Fibroblast of lung (primary cell): ENCODE data around the gene ITGB8. TPM values are rescaled to one million over a fixed set of nuclear protein-coding genes. Genes with fewer than 3 reads are reported as not detected.

ENCODE experiments used
- DNase-seq, 2 donors: peaks; one replicate each; pipeline versions ENCODE4 v3.0.0 to v3.0.0-alpha.2; 2010; ENCODE audit warnings: low read depth in 2 of 2
- H2AFZ ChIP-seq: 2 replicates; pipeline ENCODE4 v1.5.1; 2012; ENCODE audit warnings: low read length, control low read depth, inconsistent platforms
- H3K27ac ChIP-seq: 2 replicates; pipeline ENCODE4 v1.5.1; 2011; ENCODE audit warnings: low read length, control low read depth; ENCODE audit not compliant: insufficient read depth
- H3K27me3 ChIP-seq: 2 replicates; pipeline ENCODE4 v1.5.1; 2011; ENCODE audit warnings: mild to moderate bottlenecking, low read length; ENCODE audit not compliant: control insufficient read depth, insufficient read depth
- H3K36me3 ChIP-seq: 2 replicates; pipeline ENCODE4 v1.5.1; 2011; ENCODE audit warnings: low read length; ENCODE audit not compliant: control insufficient read depth, insufficient read depth
- H3K4me1 ChIP-seq: 2 replicates; pipeline ENCODE4 v1.5.1; 2011; ENCODE audit warnings: low read length; ENCODE audit not compliant: control insufficient read depth, insufficient read depth; ENCODE audit errors: extremely low read depth
- H3K4me2 ChIP-seq: 2 replicates; pipeline ENCODE4 v1.5.1; 2011; ENCODE audit warnings: low read length, control low read depth; ENCODE audit not compliant: insufficient read depth; ENCODE audit errors: extremely low read depth
- H3K4me3 ChIP-seq, 4 experiments: fragments of 200-600 bp in 1 of 4; sonication (generic) in 1 of 4; replicated peaks in 1 of 4; 2 replicates each; pipeline ENCODE4 v1.5.1; 2011 to 2016; ENCODE audit warnings: low read length in 4 of 4, low read depth in 3 of 4, mild to moderate bottlenecking in 3 of 4, control low read depth in 2 of 4, inconsistent platforms in 1 of 4, mixed read lengths in 1 of 4; ENCODE audit not compliant: insufficient read depth in 1 of 4; ENCODE audit errors: control extremely low read depth in 1 of 4
- H3K79me2 ChIP-seq: 2 replicates; pipeline ENCODE4 v1.5.1; 2012; ENCODE audit warnings: mild to moderate bottlenecking, low read length, inconsistent platforms; ENCODE audit not compliant: control insufficient read depth, insufficient read depth
- H3K9ac ChIP-seq: 2 replicates; pipeline ENCODE4 v1.5.1; 2011; ENCODE audit warnings: mild to moderate bottlenecking, low read length, control low read depth; ENCODE audit not compliant: insufficient read depth
- H3K9me3 ChIP-seq: 2 replicates; pipeline ENCODE4 v1.5.1; 2012; ENCODE audit warnings: low read depth, low read length; ENCODE audit not compliant: control insufficient read depth, insufficient read depth
- H4K20me1 ChIP-seq: 2 replicates; pipeline ENCODE4 v1.5.1; 2011; ENCODE audit warnings: low read length; ENCODE audit not compliant: control insufficient read depth, insufficient read depth; ENCODE audit errors: extremely low read depth
- CTCF ChIP-seq, 2 donors: IDR thresholded peaks in 1 of 2; conservative IDR thresholded peaks in 1 of 2; 1 replicate in 1 of 2; 2 replicates in 1 of 2; pipeline ENCODE4 v1.5.1; 2011 to 2012; ENCODE audit warnings: low read length in 2 of 2, control low read depth in 1 of 2, inconsistent platforms in 1 of 2, low read depth in 1 of 2, mild to moderate bottlenecking in 1 of 2
- EZH2 ChIP-seq: IDR thresholded peaks from 2 replicates; pipeline ENCODE4 v1.5.1; 2012; ENCODE audit warnings: low read length, control low read depth, mild to moderate bottlenecking; ENCODE audit errors: missing control alignments
- polyA plus RNA-seq, 2 donors: library from polyadenylated mRNA; depleted of rRNA in 1 of 2; stranded (reverse) in 1 of 2; unstranded in 1 of 2; fragments of >200 nt; gene quantifications; 2 replicates each; pipeline ENCODE4 v1.2.1, GENCODE V29; 2011 to 2012; ENCODE audit warnings: missing spikeins in 1 of 2
- total RNA-seq: library from RNA; depleted of rRNA; stranded (reverse); fragments of >200 nt; gene quantifications from 2 replicates; pipeline ENCODE4 v1.2.1, GENCODE V29; 2014

The ITGB8 gene
- total and polyA plus RNA-seq, 2 donors (not counting 1 experiment from before 2014, with no cell fraction given) = 3.8 to 100 TPM

GRCh38 chr7:20417260-20417659 is 86.6 kb downstream of the ITGB8 start:
- Histone ChIP-seq H2AFZ (no peak overlapping the region), H3K4me1 (no peaks in the 10 kb centered on the region), H3K27me3 (no peaks in the 10 kb centered on the region), H3K36me3 (no peaks in the 10 kb centered on the region), H3K9ac (no peak overlapping the region), H3K27ac (no peak overlapping the region), H3K4me2 (no peak overlapping the region), H3K4me3 (no peak overlapping the region), H4K20me1 (no peaks in the 10 kb centered on the region), H3K79me2 (no peaks in the 10 kb centered on the region), H3K9me3 (no peaks in the 10 kb centered on the region)
- no peak for DNase-seq
- TF ChIP-seq EZH2 (no peak), CTCF (conservative IDR thresholded peaks at IDR 0.05 in 1 of 2, IDR thresholded peaks at IDR 0.05 in 1 of 2; ENCODE audit: low read depth in 1 of 2, low read length in 2 of 2) (no peak)

GRCh38 chr7:20417675-20418382 is 87.1 kb downstream of the ITGB8 start:
- Histone ChIP-seq H4K20me1 (no peaks in the 10 kb centered on the region), H3K36me3 (no peaks in the 10 kb centered on the region), H3K9ac (no peak overlapping the region), H3K4me3 (no peak overlapping the region), H2AFZ (no peak overlapping the region), H3K4me2 (no peak overlapping the region), H3K9me3 (no peaks in the 10 kb centered on the region), H3K27ac (no peak overlapping the region), H3K79me2 (no peaks in the 10 kb centered on the region), H3K27me3 (no peaks in the 10 kb centered on the region), H3K4me1 (no peaks in the 10 kb centered on the region)
- TF ChIP-seq EZH2 (no peak), CTCF (conservative IDR thresholded peaks at IDR 0.05 in 1 of 2, IDR thresholded peaks at IDR 0.05 in 1 of 2; ENCODE audit: low read depth in 1 of 2, low read length in 2 of 2) (no peak)
- no peak for DNase-seq

- DNase-seq = no peak
- Histone ChIP-seq H3K9me3 (no peaks in the 10 kb centered on the region), H3K27me3 (no peaks in the 10 kb centered on the region), H3K4me1 (no peaks in the 10 kb centered on the region), H4K20me1 (no peaks in the 10 kb centered on the region), H3K79me2 (no peaks in the 10 kb centered on the region), H3K27ac (no peak overlapping the region), H3K36me3 (no peaks in the 10 kb centered on the region), H3K4me3 (no peak overlapping the region), H3K9ac (no peak overlapping the region), H2AFZ (no peak overlapping the region), H3K4me2 (no peak overlapping the region)
- TF ChIP-seq CTCF (conservative IDR thresholded peaks at IDR 0.05 in 1 of 2, IDR thresholded peaks at IDR 0.05 in 1 of 2; ENCODE audit: low read depth in 1 of 2, low read length in 2 of 2) (no peak), EZH2 (no peak)
These were observed 93.8 kb downstream of the ITGB8 start for GRCh38 chr7:20424500-20424899.
